SJSA1 (cell line): ENCODE measurements around the gene CERKL. TPM values are rescaled to one million over a fixed set of nuclear protein-coding genes. Genes with fewer than 3 reads are reported as not detected.

Source experiments
- DNase-seq, 2 experiments: peaks; one replicate each; pipeline ENCODE4 v3.0.0-alpha.2; 2015 to 2020; ENCODE audit warnings: low spot score in 2 of 2, low read depth in 1 of 2
- H3K27ac ChIP-seq: fragments of 250-450 bp; sonication (Bioruptor Pico); 2 replicates; pipeline ENCODE4 v1.5.1; 2020; ENCODE audit warnings: mild to moderate bottlenecking, moderate library complexity
- H3K27me3 ChIP-seq: fragments of 250-450 bp; sonication (Bioruptor Pico); replicated peaks from 2 replicates; pipeline ENCODE4 v1.5.1; 2020; ENCODE audit warnings: mild to moderate bottlenecking, moderate library complexity
- H3K36me3 ChIP-seq: fragments of 250-450 bp; sonication (Bioruptor Pico); 2 replicates; pipeline ENCODE4 v1.5.1; 2020; ENCODE audit warnings: mild to moderate bottlenecking
- H3K4me1 ChIP-seq: fragments of 250-450 bp; sonication (Bioruptor Pico); replicated peaks from 2 replicates; pipeline ENCODE4 v1.6.1; 2021; ENCODE audit warnings: mild to moderate bottlenecking
- H3K4me3 ChIP-seq: fragments of 250-450 bp; sonication (Bioruptor Pico); 2 replicates; pipeline ENCODE4 v1.5.1; 2020; ENCODE audit warnings: mild to moderate bottlenecking
- H3K9me3 ChIP-seq: fragments of 250-450 bp; sonication (Bioruptor Pico); replicated peaks from 2 replicates; pipeline ENCODE4 v1.5.1; 2020; ENCODE audit warnings: mild to moderate bottlenecking
- total RNA-seq: library from RNA; depleted of rRNA; stranded (reverse); fragments of >200 nt; shearing (Covaris generic); gene quantifications from 2 replicates; pipeline ENCODE4 v1.2.3, GENCODE V29; 2014

CERKL gene
- total RNA-seq, 1 experiment from 2014 or later = 0.11 TPM

- H3K4me1 ChIP-seq = no peaks in the 10 kb centered on the region
- H3K36me3 ChIP-seq = no peaks in the 10 kb centered on the region
- H3K4me3 ChIP-seq = no peak overlapping the region
- no peak overlapping the region for H3K27ac ChIP-seq
- H3K27me3 ChIP-seq = peaks cover 9% of the 10 kb centered on the region; the same call in 1 of the 2 replicates
- DNase-seq = no peak
- no peaks in the 10 kb centered on the region for H3K9me3 ChIP-seq
These were observed 86.8 kb downstream of the CERKL start for GRCh38 chr2:181570059-181570458.

DNA sequence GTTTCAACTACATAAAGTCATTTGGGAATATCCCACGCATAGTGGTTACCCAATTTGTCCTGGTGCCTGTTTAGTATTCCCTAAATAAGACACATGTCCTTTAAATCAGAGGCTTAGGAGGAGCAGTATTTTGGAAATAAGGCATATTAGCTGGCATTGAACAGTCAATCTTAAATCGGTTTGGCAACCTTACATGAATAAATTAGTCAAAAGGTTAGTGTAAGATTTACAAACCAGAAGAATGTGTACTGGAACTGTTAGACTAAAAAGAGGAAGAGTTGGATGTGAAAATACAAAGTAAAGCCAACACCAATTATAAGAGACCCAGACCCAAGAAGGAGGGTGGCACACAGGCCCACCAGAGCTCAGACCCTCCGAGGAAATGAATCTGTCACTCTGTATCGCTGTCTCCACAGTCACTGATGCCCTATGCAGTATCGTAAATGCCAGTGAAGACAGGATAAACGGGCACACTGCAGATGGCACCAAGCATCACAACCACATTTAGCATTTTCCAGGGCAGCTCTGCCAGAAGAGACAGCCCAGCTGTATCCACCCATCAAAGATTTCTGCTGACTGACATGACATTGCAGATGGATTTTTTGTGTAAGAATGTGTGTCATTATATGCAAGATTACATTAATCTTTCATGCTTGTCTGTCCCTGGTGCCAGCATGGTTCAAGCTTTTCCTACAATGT, 90.4 kb downstream of the CERKL start:
- H3K27ac ChIP-seq = no peak overlapping the region
- H3K36me3 ChIP-seq = no peaks in the 10 kb centered on the region
- peaks cover 5% of the 10 kb centered on the region; the same call in 1 of the 2 replicates for H3K27me3 ChIP-seq
- no peak for DNase-seq
- H3K4me1 ChIP-seq = no peaks in the 10 kb centered on the region
- H3K4me3 ChIP-seq = no peak overlapping the region
- H3K9me3 ChIP-seq = no peaks in the 10 kb centered on the region

- Histone ChIP-seq H3K27me3 (no peaks in the 10 kb centered on the region; the same call in 1 of the 2 replicates), H3K27ac (no peak overlapping the region), H3K4me1 (no peaks in the 10 kb centered on the region), H3K9me3 (no peaks in the 10 kb centered on the region), H3K4me3 (no peak overlapping the region), H3K36me3 (no peaks in the 10 kb centered on the region)
- DNase-seq = no peak
These were observed 93.7 kb downstream of the CERKL start for GRCh38 chr2:181563101-181563692.

GRCh38 chr2:181558371-181558770, 98.5 kb downstream of the CERKL start:
- Histone ChIP-seq H3K27me3 (no peaks in the 10 kb centered on the region), H3K27ac (no peak overlapping the region), H3K4me1 (no peaks in the 10 kb centered on the region), H3K4me3 (no peak overlapping the region), H3K9me3 (no peaks in the 10 kb centered on the region), H3K36me3 (no peaks in the 10 kb centered on the region)
- DNase-seq = no peak

DNA sequence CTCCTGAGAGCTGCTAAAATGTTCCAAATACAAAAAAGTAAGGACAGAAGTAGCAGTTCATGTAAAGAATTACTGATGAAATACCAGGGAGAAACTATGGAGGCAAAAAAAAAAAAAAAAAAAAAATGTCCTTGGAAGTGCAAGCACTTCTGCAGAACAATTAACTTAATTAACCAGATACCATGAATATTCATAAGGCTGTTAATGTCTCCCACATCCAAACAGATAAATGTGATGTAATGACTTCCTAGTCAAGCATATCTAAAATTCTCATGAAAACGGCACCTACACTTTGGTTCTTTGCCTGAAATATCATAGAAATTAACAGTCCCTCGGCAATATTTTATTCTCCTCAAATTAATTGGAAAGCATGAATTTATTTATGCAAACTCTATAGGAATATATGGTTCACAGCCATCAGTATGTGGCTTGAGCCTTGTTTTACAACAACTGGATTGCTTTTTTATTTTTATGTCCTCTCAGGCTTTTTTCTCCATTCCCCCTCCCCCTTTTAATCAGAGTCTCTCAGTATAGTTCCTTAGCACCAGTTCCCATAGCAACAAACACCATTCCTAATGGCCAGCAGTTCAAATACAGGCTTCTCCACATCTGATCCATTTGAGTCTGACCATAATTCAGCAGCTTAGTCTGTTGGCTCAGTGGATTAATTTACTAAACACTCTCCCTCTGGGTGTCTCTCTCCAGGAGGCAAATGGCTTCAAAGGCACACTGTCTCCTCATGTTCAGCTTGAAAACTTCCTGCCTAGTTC, 102.7 kb downstream of the CERKL start:
- DNase-seq = no peak
- H3K27me3 ChIP-seq = no peaks in the 10 kb centered on the region
- H3K27ac ChIP-seq = no peak overlapping the region
- no peaks in the 10 kb centered on the region for H3K9me3 ChIP-seq
- H3K4me1 ChIP-seq = no peaks in the 10 kb centered on the region
- H3K4me3 ChIP-seq = no peak overlapping the region
- no peaks in the 10 kb centered on the region for H3K36me3 ChIP-seq

DNA sequence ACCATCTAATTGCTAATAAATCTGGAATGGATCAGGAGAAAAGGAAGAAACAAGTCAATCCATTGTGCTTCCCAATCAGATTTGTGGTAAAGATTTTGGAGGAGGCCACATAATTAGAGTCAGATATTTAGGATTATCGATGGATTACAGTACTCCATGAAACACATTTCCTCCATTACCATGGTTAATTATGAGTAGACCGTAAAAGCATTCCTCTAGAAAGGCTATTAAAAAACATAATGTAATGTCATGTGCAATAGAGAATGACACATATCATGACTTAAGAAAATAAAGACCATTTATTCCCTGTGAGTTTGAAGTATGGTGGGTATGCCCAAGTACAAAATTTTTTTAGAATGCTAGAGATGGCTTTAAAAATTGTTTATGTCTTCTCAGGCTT, 103.7 kb downstream of the CERKL start:
- no peak for DNase-seq
- H3K27ac ChIP-seq = no peak overlapping the region

GRCh38 chr2:181552808-181553207, 104.1 kb downstream of the CERKL start:
- H3K27me3 ChIP-seq = peaks cover 4% of the 10 kb centered on the region; the same call in 1 of the 2 replicates
- DNase-seq = no peak
- no peaks in the 10 kb centered on the region for H3K4me1 ChIP-seq
- H3K27ac ChIP-seq = no peak overlapping the region
- H3K36me3 ChIP-seq = no peaks in the 10 kb centered on the region
- H3K9me3 ChIP-seq = no peaks in the 10 kb centered on the region
- no peak overlapping the region for H3K4me3 ChIP-seq

More for the DNA sequence above, 103.7 kb downstream of the CERKL start:
- Histone ChIP-seq H3K4me1 (no peaks in the 10 kb centered on the region), H3K36me3 (no peaks in the 10 kb centered on the region), H3K4me3 (no peak overlapping the region), H3K9me3 (no peaks in the 10 kb centered on the region), H3K27me3 (peaks cover under 1% of the 10 kb centered on the region; the same call in 1 of the 2 replicates)

DNA sequence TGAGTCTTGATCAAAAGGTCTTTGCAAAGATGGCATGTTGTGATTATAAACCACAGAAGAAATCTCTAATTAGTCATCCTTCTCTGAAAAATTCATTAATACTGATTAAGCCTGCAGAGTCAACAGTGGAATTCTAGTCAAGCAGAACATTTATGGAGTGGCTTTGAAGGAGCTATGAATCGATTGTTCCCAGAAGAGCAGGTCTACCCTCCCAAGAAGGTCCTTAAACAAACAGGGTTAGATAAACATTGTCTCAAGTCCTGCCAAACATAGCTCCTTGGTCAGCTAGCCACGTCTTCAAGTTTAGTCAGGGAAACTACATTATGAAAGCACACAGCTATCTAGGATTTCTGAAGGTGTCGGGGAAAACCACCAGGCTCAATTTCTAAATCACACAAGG, 110.8 kb downstream of the CERKL start:
- DNase-seq = no peak
- no peak overlapping the region for H3K4me3 ChIP-seq
- no peaks in the 10 kb centered on the region for H3K36me3 ChIP-seq
- H3K27ac ChIP-seq = no peak overlapping the region
- H3K9me3 ChIP-seq = no peaks in the 10 kb centered on the region
- peaks cover 4% of the 10 kb centered on the region; the same call in 1 of the 2 replicates for H3K27me3 ChIP-seq
- no peaks in the 10 kb centered on the region for H3K4me1 ChIP-seq

DNA sequence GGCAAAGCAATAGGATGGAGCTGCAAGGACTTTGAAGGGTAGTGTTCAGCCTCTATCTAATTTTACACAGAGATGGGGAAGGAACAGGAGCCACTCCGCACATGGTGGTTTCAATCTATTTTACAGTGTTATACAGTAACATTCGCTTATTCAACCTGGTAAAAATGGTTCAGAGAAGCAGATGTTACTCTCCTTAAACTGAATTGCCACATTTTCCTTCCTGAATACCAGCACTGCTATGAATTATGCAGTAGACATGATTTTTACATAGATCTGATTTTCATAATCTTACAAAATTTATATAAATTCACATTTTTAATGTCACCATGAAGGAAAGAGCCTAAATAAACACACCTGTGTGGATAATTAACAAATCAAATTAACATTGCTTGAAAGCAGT, 114.7 kb downstream of the CERKL start:
- H3K4me3 ChIP-seq = no peak overlapping the region
- no peak overlapping the region for H3K27ac ChIP-seq
- no peak for DNase-seq
- H3K4me1 ChIP-seq = no peaks in the 10 kb centered on the region
- no peaks in the 10 kb centered on the region for H3K9me3 ChIP-seq
- 0 out of 2 replicates have a peak, but pooled peaks cover 4% of the 10 kb centered on the region for H3K36me3 ChIP-seq
- no peaks in the 10 kb centered on the region; the same call in 1 of the 2 replicates for H3K27me3 ChIP-seq

DNA sequence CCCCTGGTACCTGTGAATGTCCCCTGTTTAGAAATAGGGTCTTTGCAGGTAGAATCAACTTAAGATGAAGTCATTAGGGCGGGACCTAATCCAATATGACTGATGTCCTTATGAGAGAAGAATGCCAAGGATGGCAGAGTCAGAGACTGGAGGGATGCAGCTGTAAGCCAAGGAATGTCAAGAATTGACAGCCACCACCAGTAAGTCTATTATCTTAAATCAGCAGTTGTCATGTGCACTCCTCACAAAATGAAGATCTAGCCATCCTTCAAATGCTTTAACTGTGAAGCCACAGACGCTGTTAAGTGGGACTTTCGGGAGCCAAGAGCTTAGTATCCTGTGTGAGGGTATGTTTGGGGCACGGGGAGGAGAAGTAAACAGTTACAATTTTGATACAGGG, 116.5 kb downstream of the CERKL start:
- Histone ChIP-seq H3K4me1 (no peaks in the 10 kb centered on the region), H3K9me3 (no peaks in the 10 kb centered on the region), H3K27me3 (no peaks in the 10 kb centered on the region; the same call in 1 of the 2 replicates), H3K27ac (no peak overlapping the region), H3K4me3 (no peak overlapping the region), H3K36me3 (peaks cover 14% of the 10 kb centered on the region)
- DNase-seq = no peak

DNA sequence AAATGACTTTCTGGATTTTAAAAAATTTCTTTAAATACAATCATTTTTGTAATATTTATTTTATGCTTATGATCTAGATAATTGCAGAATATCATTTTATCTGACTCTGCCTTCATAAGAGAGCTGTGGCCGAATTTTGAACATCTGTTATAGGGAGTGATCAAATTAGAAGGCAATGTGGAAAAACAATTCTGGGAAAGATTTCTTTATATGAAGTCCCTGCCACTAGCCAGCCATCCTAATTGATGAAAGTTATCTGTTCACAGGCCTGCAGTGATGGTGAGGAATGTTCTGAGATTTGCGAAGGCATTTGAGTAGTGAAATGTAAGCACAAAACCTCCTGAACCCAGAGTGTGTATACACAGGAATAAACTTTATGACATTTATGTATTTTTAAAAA, 120.2 kb downstream of the CERKL start:
- no peak overlapping the region for H3K4me3 ChIP-seq
- peaks cover 29% of the 10 kb centered on the region for H3K36me3 ChIP-seq
- H3K9me3 ChIP-seq = no peaks in the 10 kb centered on the region
- no peak overlapping the region for H3K27ac ChIP-seq
- H3K4me1 ChIP-seq = no peaks in the 10 kb centered on the region
- no peak for DNase-seq
- no peaks in the 10 kb centered on the region for H3K27me3 ChIP-seq

DNA sequence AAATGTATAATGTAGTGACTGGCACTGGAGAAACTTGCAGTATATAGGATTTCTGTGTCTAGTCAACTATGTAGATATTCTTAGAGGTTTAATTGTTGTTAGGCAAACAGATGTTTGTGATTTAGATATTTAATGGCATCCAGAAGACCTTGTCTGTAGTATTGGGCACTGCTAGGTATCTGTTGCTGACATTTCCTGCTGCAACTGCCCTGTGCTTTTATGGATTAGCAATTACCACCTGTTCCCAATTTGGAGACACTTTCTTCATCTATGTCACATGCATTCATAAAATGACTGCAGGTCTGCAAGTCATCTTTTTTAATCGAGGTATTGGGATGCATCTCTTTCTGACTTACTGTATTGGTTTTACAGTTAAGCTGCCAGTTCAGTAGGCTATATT, 128.5 kb downstream of the CERKL start:
- Histone ChIP-seq H3K36me3 (peaks cover 11% of the 10 kb centered on the region), H3K27me3 (no peaks in the 10 kb centered on the region), H3K9me3 (no peaks in the 10 kb centered on the region), H3K27ac (no peak overlapping the region), H3K4me3 (no peak overlapping the region), H3K4me1 (no peaks in the 10 kb centered on the region)
- no peak for DNase-seq

GRCh38 chr2:181527058-181527457, 129.8 kb downstream of the CERKL start:
- Histone ChIP-seq H3K4me1 (no peaks in the 10 kb centered on the region), H3K27ac (no peak overlapping the region), H3K36me3 (peaks cover 13% of the 10 kb centered on the region), H3K27me3 (no peaks in the 10 kb centered on the region), H3K4me3 (no peak overlapping the region), H3K9me3 (no peaks in the 10 kb centered on the region)
- no peak for DNase-seq

DNA sequence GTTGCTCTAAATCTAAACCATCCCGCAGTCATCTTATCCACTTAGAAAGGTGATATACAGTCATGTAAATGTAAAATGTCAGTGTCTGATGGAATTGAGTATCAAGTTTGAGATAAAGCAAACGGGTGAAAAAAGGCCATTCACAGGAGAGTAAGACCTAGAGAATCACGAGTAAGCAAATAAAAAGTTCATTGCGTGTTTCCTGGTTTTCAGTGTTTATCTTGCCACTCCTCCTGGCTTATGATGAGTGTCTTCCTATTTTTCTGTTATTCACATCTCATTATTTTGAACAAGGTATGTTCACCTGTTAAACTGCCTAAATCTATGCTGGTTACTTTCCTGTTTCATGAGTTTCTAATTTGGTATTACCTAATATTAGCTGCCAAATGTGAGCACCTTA, 130.9 kb downstream of the CERKL start:
- Histone ChIP-seq H3K4me1 (no peaks in the 10 kb centered on the region), H3K36me3 (peaks cover 13% of the 10 kb centered on the region), H3K9me3 (no peaks in the 10 kb centered on the region), H3K27ac (no peak overlapping the region), H3K27me3 (no peaks in the 10 kb centered on the region), H3K4me3 (no peak overlapping the region)
- DNase-seq = no peak
